ENCODE data around the gene ENDOV.
"Not testable (repeated sequence)": the region's sequence is repeated elsewhere in the genome, so short reads cannot be mapped to it uniquely, and the experiment has no call there.

Gene ENDOV

GRCh38 chr17:80388601-80389000, 26.4 kb upstream of the ENDOV start:
- no peak for DNase-seq

DNA sequence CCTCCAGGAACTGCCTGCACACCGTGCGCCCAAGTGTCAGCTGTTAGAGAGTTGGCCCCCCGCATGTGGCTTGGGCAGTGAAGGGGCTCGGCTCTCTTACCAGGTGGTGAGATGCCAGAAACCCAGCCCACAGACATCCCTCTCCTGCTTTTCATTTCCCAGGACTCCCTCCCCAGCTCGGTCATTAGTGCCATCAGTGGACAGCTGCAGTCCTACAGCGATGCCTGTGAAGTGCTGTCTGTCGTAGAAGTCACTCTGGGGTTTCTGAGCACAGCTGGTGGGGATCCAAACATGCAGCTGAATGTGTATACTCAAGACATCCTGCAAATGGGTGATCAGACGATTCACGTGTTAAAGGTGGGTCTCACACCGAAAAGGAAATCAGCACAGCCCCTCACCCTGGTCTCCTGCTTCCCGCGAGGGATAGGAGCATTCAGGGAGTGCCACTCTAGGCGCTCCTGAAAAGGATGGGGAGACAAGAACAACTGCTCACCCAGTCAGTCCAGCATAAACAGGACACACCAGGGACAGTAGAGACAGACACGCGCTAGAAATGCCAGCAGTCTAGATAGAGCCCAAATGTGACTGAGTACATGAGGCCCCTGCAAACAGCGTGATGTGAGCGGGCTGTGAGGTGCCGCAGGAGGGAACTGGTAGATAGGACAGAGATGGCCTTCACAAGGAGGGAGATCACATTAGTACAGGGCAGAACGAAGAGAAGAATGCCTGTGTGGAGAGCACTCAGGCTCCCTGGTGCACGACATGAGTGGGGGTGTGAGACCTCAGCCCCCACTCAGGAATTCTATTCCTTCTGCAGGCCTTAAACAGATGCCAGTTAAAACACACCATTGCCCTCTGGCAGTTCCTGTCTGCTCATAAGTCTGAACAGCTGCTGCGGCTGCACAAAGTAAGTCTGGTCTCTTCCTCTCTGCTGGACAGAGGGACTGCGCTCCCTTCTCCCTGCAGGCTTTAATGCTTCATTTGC, 25.7 kb upstream of the ENDOV start:
- DNase-seq: no peak

DNA sequence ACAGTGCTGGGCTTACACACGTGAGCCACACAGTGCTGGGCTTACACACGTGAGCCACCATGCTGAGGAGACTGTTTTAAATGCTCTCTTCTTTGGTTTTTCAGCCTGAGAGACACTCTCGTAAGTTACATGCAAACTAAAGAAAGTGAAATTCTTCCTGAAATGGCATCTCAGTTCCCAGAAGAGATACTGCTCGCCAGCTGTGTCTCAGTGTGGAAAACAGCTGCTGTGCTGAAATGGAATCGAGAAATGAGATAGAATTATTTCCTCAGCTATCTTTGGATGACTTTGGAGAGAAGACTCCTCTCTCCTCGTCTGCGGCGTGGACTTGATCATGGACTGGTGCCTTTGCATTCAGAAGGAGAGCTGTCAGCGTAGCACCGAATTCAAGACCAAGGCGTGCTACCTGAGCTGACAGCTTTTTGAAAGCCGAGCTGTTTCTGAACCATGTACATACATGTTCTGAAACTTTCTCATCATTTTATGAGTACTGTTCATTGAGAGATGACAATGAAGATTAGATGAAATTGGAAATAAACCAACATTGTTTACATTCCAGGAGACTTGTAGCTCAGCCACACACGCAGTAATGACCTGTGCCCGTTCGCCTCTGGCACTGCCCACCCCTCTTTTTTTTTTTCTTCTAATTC, 21.6 kb upstream of the ENDOV start:
- DNase-seq: no peak

DNA sequence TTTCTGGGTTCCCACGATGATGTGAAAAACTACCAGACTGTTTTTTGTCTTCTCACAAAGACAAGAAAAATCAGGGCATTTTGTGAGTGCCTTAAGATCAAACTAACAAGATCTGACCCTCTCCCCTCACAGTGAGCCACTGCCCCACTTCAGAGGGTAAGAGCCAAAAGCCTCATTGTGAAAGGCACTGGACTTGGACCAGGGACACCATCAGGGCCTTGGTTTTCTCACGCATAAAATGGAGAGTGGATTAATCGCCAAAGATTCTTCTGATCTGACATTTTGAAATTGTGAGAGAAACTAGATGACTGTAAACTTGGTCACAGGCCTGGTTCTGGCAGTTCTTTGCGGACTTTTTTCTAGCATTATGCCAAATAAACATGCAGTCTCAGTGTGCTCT, 21.0 kb upstream of the ENDOV start:
- no peak for DNase-seq

- no peak for DNase-seq
These were observed 20.2 kb upstream of the ENDOV start for GRCh38 chr17:80394629-80395216.

GRCh38 chr17:80395402-80396151, 19.4 kb upstream of the ENDOV start:
- DNase-seq: no peak

- no peak for DNase-seq
These were observed 18.6 kb upstream of the ENDOV start for GRCh38 chr17:80396157-80397033.

- peak; percentile 36 for DNase-seq
These were observed 18.0 kb upstream of the ENDOV start for GRCh38 chr17:80397034-80397387.

- DNase-seq: no peak
These were observed 17.3 kb upstream of the ENDOV start for GRCh38 chr17:80397686-80398085.

GRCh38 chr17:80401086-80401485, 13.9 kb upstream of the ENDOV start:
- not testable (repeated sequence) for DNase-seq

DNA sequence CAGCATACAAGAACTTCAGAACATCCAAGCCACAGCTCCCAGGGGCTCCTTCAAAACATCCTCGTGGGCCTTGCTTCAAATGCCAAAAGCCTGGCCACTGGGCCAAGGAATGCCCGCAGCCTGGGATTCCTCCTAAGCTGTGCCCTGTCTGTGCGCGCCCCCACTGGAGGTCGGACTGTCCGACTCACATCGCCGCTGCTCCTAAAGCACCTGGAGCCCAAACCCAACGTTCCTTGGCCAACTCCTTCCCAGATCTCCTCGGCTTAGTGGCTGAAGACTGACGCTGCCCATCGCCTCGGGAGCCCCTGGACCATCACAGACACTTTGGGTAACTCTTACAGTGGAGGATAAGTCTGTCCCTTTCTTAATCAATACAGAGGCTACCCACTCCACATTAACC, 12.9 kb upstream of the ENDOV start:
- DNase-seq: not testable (repeated sequence)

DNA sequence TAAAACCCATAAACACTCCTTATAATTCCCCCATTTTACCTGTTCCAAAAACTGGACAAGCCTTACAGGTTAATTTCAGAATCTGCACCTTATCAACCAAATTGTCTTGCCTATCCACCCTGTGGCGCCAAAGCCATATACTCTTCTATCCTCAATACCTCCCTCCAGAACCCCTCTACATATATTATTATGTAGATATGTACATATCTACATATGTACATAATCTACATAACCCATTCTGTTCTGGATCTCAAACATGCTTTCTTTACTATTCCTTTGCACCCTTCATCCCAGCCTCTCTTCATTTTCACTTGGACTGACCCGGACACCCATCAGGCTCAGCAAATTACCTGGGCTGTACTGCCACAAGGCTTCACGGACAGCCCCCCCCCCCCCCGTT, 12.0 kb upstream of the ENDOV start:
- DNase-seq: no peak

GRCh38 chr17:80406146-80406545, 8.8 kb upstream of the ENDOV start:
- DNase-seq: no peak

DNA sequence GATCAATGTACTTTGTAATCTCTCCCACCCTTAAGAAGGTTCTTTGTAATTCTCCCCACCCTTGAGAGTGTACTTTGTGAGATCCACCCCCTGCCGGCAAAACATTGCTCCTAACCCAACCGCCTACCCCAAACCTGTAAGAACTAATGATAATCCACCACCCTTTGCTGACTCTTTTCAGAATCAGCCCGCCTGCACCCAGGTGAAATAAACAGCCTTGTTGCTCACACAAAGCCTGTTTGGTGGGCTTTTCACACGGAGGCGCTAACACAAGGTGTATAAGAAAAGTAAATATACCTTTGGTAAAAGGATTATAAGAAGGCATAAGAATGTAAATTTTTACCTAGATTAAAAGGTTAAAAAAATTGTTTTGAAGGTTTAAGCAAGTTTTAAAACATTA, 7.0 kb upstream of the ENDOV start:
- DNase-seq: not testable (repeated sequence)

- DNase-seq: no peak
These were observed 6.1 kb upstream of the ENDOV start for GRCh38 chr17:80408872-80409271.

DNA sequence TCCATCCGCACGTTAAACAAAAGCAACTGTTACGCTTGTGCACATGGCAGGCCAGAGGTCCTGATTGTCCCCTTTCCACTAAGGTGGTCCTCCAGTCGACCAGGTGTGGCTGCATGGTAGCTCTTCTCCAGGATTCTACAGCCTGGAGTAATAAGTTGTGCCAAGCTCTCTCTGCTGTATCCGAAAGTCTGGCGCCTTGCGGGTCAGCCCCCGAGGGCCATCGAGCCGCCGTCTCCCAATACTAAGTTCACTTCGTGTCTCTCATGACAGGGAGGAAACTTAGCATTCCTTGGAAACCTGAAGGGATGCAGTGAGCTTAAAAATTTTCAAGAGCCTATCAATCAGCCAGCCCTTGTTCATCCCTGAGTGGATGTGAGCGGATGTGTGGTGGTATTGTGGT, 5.3 kb upstream of the ENDOV start:
- DNase-seq: no peak

- DNase-seq: not testable (repeated sequence)
These were observed 4.4 kb upstream of the ENDOV start for GRCh38 chr17:80410441-80411087.

DNA sequence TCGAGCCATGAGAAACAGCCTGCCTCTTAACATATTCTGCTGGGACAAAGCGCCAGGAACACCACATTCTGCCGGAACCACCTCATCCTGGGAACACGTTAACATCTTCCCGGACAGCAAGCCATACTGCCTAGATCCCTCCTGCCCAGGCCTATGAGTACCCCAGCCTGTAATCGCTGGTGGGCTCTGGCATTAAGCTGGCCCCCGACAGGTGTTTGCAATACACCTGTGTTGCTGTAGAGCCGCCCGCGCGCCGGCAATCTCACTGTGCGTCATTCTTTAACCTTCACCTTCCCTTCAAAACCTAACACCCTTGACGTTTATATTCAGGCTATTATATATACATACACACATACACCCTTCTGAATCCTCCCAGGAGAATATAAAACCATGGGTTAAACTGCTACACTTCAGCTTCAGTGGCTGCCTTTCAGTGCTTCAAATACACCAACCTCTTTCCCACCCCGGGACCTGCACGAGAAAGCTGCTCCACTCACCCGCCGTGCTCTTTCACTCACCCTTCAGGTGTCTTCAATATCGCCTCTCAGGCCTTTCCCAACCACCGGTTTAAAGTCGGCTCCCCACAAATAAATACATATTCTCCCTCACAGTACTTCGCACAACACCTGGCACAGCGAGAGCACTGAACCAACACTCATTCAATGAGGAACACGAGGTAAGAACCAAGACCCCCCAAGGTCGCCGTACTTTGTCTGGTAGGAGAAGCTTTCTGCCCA, 1.0 kb upstream of the ENDOV start:
- DNase-seq: no peak

- DNase-seq: no peak
These were observed 512 bp upstream of the ENDOV start for GRCh38 chr17:80414508-80414802.

DNA sequence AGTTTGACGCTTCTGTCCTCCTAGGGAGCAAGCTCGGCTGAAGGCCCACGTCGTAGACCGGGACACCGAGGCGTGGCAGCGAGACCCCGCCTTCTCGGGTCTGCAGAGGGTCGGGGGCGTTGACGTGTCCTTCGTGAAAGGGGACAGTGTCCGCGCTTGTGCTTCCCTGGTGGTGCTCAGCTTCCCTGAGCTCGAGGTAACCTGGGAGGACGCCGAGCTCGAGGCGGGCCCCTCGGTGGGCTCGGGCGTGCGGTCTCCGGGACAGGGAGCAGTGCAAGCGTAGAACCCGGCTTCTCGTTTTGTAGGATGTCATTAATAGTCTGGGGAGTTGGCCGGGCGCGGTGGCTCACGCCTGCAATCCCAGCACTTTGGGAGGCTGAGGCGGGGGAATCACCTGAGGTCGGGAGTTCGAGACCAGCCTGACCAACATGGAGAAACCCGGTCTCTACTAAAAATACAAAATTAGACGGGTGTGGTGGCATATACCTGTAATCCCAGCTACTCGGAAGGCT, 715 bp downstream of the ENDOV start:
- no peak for DNase-seq

Measured in activated CD4-positive, alpha-beta T cell treated with anti-CD3 and anti-CD28 coated beads, Interleukin-10, Interleukin-2, amounts not matched to agents 100 ng/mL and 50 ng/mL, durations not matched to agents 16 hours and 8 hours (primary cell).